Cardiac fibroblast (primary cell): ENCODE data around the gene RGS3.

Experiments
- DNase-seq, 2 donors: peaks; one replicate each; pipeline versions ENCODE4 v3.0.0 to v3.0.0-alpha.2; 2010; ENCODE audit warnings: low read depth in 2 of 2
- H3K4me3 ChIP-seq, 2 donors: replicated peaks in 1 of 2; 1 replicate in 1 of 2; 2 replicates in 1 of 2; pipeline ENCODE4 v1.5.1; 2011; ENCODE audit warnings: low read depth in 2 of 2, low read length in 2 of 2, mild to moderate bottlenecking in 2 of 2, moderate library complexity in 1 of 2
- TF ChIP-seq, protein P1 (sequence below): IDR thresholded peaks from one replicate; pipeline ENCODE4 v1.5.1; 2011; ENCODE audit warnings: low read depth, mild to moderate bottlenecking, low read length, inconsistent platforms

The RGS3 gene

GRCh38 chr9:113513111-113513510, 49.6 kb downstream of the RGS3 start:
- H3K4me3 ChIP-seq, result no peak overlapping the region

DNA sequence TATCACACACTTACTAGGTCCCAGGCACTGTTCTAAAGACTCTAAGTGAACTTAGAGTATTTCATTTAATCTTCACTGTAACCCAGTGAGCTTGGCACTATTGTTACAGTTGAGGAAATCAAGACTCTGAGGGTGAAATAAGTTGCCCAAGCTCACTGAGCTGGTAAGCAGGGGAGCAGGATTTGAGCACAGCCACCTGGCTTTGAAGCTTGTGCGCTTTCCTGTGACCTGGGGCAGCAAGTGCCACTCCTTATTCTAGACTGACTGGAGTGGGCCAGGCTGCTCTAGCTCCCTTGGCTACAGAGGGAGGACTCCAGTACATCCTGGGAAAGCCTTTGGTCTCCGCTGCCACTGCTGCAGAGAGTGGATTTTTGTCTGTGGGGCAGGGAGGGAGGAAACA, 50.0 kb downstream of the RGS3 start:
- no peak for DNase-seq
- H3K4me3 ChIP-seq, result no peak overlapping the region
- TF ChIP-seq, protein P1, sequence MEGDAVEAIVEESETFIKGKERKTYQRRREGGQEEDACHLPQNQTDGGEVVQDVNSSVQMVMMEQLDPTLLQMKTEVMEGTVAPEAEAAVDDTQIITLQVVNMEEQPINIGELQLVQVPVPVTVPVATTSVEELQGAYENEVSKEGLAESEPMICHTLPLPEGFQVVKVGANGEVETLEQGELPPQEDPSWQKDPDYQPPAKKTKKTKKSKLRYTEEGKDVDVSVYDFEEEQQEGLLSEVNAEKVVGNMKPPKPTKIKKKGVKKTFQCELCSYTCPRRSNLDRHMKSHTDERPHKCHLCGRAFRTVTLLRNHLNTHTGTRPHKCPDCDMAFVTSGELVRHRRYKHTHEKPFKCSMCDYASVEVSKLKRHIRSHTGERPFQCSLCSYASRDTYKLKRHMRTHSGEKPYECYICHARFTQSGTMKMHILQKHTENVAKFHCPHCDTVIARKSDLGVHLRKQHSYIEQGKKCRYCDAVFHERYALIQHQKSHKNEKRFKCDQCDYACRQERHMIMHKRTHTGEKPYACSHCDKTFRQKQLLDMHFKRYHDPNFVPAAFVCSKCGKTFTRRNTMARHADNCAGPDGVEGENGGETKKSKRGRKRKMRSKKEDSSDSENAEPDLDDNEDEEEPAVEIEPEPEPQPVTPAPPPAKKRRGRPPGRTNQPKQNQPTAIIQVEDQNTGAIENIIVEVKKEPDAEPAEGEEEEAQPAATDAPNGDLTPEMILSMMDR, result no peak

More at GRCh38 chr9:113513111-113513510, 49.6 kb downstream of the RGS3 start:
- TF ChIP-seq, protein P1, result no peak
- DNase-seq, result no peak

DNA sequence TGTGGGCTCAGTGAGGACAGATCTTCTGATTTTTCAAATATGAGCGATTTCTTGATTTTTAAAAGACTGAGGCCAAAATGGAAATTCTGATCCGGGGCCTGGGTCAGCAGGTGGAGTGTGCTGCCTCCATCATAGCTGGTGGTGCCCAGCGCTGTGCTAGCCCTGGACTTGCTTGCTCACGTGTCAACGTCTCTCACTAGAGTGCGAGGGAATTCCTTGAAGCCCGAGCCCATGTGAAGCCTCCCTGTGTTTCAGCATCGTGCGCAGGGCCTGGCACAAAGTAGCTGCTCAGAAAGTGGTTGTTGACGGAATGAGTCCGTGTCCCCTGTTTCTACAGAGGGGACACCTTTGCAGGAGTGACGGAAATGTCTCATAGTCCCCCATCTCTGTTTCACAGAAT, 50.5 kb downstream of the RGS3 start:
- H3K4me3 ChIP-seq, result no peak overlapping the region
- no peak for DNase-seq
- TF ChIP-seq, protein P1, result no peak

- TF ChIP-seq, protein P1, result no peak
- H3K4me3 ChIP-seq, result no peak overlapping the region
- no peak for DNase-seq
Observed at GRCh38 chr9:113514748-113515147, 51.2 kb downstream of the RGS3 start.

- no peak overlapping the region for H3K4me3 ChIP-seq
- TF ChIP-seq, protein P1, result no peak
- DNase-seq, result no peak
Observed at GRCh38 chr9:113515862-113516261, 52.3 kb downstream of the RGS3 start.

DNA sequence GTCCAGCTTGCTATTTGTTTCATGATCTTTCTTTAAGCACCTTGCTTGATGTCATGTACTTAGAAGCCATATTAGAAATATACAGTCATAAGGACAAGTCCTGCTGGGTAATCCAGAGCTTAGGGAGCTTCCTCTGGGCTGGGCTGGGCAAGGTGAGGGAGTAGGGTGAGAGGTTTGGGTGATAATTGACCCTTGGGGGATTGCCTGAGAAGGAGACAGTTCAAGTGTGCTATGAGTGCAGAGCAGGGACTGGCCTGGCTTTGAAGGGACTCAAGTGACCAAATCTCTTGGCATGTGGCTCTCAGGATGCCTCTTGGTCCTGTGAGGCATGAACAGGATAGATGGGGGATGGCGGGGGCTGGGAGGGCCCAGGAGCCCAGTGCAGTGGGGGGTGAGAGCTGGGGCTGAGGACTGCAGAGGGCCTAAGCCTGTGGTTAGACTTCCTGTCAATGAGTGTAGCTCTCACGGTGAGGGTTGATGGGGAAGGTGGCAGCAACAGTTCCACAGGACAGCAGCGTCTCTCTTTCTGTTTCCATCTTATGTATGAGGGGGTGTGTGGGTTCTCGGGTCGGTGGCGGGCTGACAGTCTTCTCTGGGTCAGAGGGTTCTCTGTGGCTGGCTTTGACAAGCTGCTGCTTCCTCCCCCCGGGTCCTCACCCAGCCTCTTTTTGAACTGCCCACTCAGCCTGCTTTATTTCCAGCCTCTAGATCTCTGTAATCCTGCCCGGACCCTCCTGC, 53.5 kb downstream of the RGS3 start:
- no peak for DNase-seq
- TF ChIP-seq, protein P1, result no peak
- no peak overlapping the region for H3K4me3 ChIP-seq
